H1 (cell line): ENCODE results near the gene PTH2R. TPM values are rescaled to one million over a fixed set of nuclear protein-coding genes. Genes with fewer than 3 reads are reported as not detected.

Source experiments
- CTCF ChIA-PET: fragments of 300-600 bp; sonication (Branson Sonifier 250); formaldehyde crosslinking; loops from one replicate; lab custom pipeline; 2021; ENCODE audit not compliant: partially characterized antibody; lab: Charles Lee
- POLR2A ChIA-PET: fragments of 300-600 bp; sonication (Branson Sonifier 250); formaldehyde crosslinking; loops from one replicate; lab custom pipeline; 2021; ENCODE audit warnings: inconsistent platforms; ENCODE audit not compliant: partially characterized antibody; lab: Charles Lee
- DNase-seq, 2 experiments: peaks; one replicate each; pipeline versions ENCODE4 v3.0.0 to v3.0.0-alpha.2; 2010 to 2022; ENCODE audit warnings: low spot score in 2 of 2, low read depth in 1 of 2, mixed read lengths in 1 of 2
- FAIRE-seq: peaks from 2 replicates; lab custom pipeline; 2011; peaks lifted over from hg19 to GRCh38; lab: Jason Lieb, UNC
- H2AFZ ChIP-seq: 2 replicates; pipeline ENCODE4 v1.8.1; 2012; ENCODE audit warnings: low read length, inconsistent platforms
- H2AK5ac ChIP-seq: 2 replicates; pipeline ENCODE4 v1.6.1; 2013; ENCODE audit warnings: low read depth, low read length
- H2BK120ac ChIP-seq: replicated peaks from 2 replicates; pipeline ENCODE3; 2013; ENCODE audit warnings: low read depth, low read length, inconsistent platforms
- H2BK12ac ChIP-seq: 2 replicates; pipeline ENCODE4 v1.6.1; 2013; ENCODE audit warnings: low read depth, low read length
- H2BK15ac ChIP-seq: 2 replicates; pipeline ENCODE4 v1.6.1; 2013; ENCODE audit warnings: low read length
- H2BK20ac ChIP-seq: 2 replicates; pipeline ENCODE4 v1.6.1; 2013; ENCODE audit warnings: low read length
- H2BK5ac ChIP-seq: 2 replicates; pipeline ENCODE4 v1.6.1; 2013; ENCODE audit warnings: low read depth, low read length
- H3K14ac ChIP-seq: 2 replicates; pipeline ENCODE4 v1.6.1; 2013; ENCODE audit warnings: inconsistent platforms; ENCODE audit not compliant: insufficient read length
- H3K18ac ChIP-seq: 2 replicates; pipeline ENCODE4 v1.6.1; 2013; ENCODE audit warnings: low read length; ENCODE audit errors: extremely low read depth
- H3K23ac ChIP-seq: 2 replicates; pipeline ENCODE4 v1.6.1; 2013; ENCODE audit warnings: inconsistent platforms; ENCODE audit not compliant: insufficient read length
- H3K23me2 ChIP-seq: 2 replicates; pipeline ENCODE4 v1.6.1; 2013; ENCODE audit warnings: low read depth, low read length
- H3K27ac ChIP-seq: 2 replicates; pipeline ENCODE4 v1.6.1; 2011; ENCODE audit warnings: low read depth, low read length, inconsistent platforms
- H3K27me3 ChIP-seq, 4 experiments: replicated peaks in 1 of 4; 1 replicate in 1 of 4; 2 replicates in 3 of 4; pipeline versions ENCODE4 v1.6.1 to v1.8.1; 2011 to 2013; ENCODE audit warnings: low read length in 3 of 4, mild to moderate bottlenecking in 3 of 4, inconsistent platforms in 2 of 4, mixed read lengths in 2 of 4, moderate library complexity in 1 of 4; ENCODE audit not compliant: control insufficient read depth in 3 of 4, insufficient read depth in 3 of 4; ENCODE audit errors: extremely low read depth in 1 of 4
- H3K36me3 ChIP-seq, 4 experiments: 2 replicates each; pipeline versions ENCODE4 v1.6.1 to v1.8.1; 2011 to 2013; ENCODE audit warnings: mild to moderate bottlenecking in 4 of 4, low read length in 3 of 4, moderate library complexity in 2 of 4, control low read depth in 1 of 4, inconsistent platforms in 1 of 4; ENCODE audit not compliant: insufficient read depth in 4 of 4, control insufficient read depth in 2 of 4
- H3K4ac ChIP-seq: replicated peaks from 2 replicates; pipeline ENCODE3; 2013; ENCODE audit warnings: low read length, low read depth, mixed read lengths, inconsistent platforms; ENCODE audit not compliant: insufficient read length
- H3K4me1 ChIP-seq, 4 experiments: replicated peaks in 1 of 4; 1 replicate in 1 of 4; 2 replicates in 3 of 4; pipeline versions ENCODE4 v1.6.1 to v1.8.1; 2011 to 2013; ENCODE audit warnings: low read length in 3 of 4, inconsistent platforms in 2 of 4, mixed read lengths in 1 of 4; ENCODE audit not compliant: insufficient read depth in 4 of 4, control insufficient read depth in 3 of 4
- H3K4me2 ChIP-seq, 2 experiments: 2 replicates each; pipeline versions ENCODE4 v1.6.1 to v1.8.1; 2011 to 2013; ENCODE audit warnings: low read depth in 2 of 2, low read length in 2 of 2, control low read depth in 1 of 2, inconsistent platforms in 1 of 2, mild to moderate bottlenecking in 1 of 2; ENCODE audit not compliant: insufficient read depth in 1 of 2
- H3K4me3 ChIP-seq, 4 experiments: fragments of 200-600, 300-600 bp in 1 of 4; sonication (generic), shearing (Covaris generic), sonication (Bioruptor Twin) in 1 of 4; 2 replicates each; pipeline versions ENCODE4 v1.5.1 to v1.8.1; 2011 to 2016; ENCODE audit warnings: low read length in 4 of 4, low read depth in 3 of 4, control low read depth in 2 of 4, inconsistent platforms in 2 of 4, mild to moderate bottlenecking in 2 of 4, mixed read lengths in 1 of 4, moderate library complexity in 1 of 4; ENCODE audit not compliant: insufficient read depth in 2 of 4; ENCODE audit errors: extremely low read depth in 1 of 4
- H3K56ac ChIP-seq: replicated peaks from 2 replicates; pipeline ENCODE3; 2013; ENCODE audit warnings: low read depth, mild to moderate bottlenecking, mixed read lengths, low read length, inconsistent platforms; ENCODE audit not compliant: insufficient read length
- H3K79me1 ChIP-seq: 2 replicates; pipeline ENCODE4 v1.6.1; 2013; ENCODE audit warnings: low read depth, low read length, control low read depth
- H3K79me2 ChIP-seq, 2 experiments: 2 replicates each; pipeline versions ENCODE4 v1.6.1 to v1.8.1; 2012 to 2013; ENCODE audit warnings: low read length in 2 of 2, mild to moderate bottlenecking in 2 of 2, inconsistent platforms in 1 of 2; ENCODE audit not compliant: insufficient read depth in 2 of 2, control insufficient read depth in 1 of 2
- H3K9ac ChIP-seq, 4 experiments: replicated peaks in 1 of 4; 1 replicate in 1 of 4; 2 replicates in 3 of 4; pipeline versions ENCODE4 v1.6.1 to v1.8.1; 2011 to 2013; ENCODE audit warnings: low read depth in 3 of 4, low read length in 3 of 4, control low read depth in 2 of 4, mild to moderate bottlenecking in 2 of 4, moderate library complexity in 2 of 4, inconsistent platforms in 1 of 4; ENCODE audit errors: extremely low read depth in 1 of 4
- H3K9me3 ChIP-seq, 2 experiments: 2 replicates each; pipeline versions ENCODE4 v1.6.1 to v1.8.1; 2012 to 2013; ENCODE audit warnings: mild to moderate bottlenecking in 2 of 2, moderate library complexity in 2 of 2, control low read depth in 1 of 2, inconsistent platforms in 1 of 2, low read depth in 1 of 2, low read length in 1 of 2, mixed read lengths in 1 of 2; ENCODE audit not compliant: insufficient read depth in 2 of 2
- H4K20me1 ChIP-seq, 2 experiments: replicated peaks in 1 of 2; 2 replicates each; pipeline versions ENCODE3 to v1.8.1; 2011 to 2013; ENCODE audit warnings: inconsistent platforms in 2 of 2, low read length in 2 of 2, mild to moderate bottlenecking in 1 of 2; ENCODE audit not compliant: insufficient read depth in 2 of 2, control insufficient read depth in 1 of 2
- H4K5ac ChIP-seq: 2 replicates; pipeline ENCODE4 v1.6.1; 2013; ENCODE audit warnings: low read length, low read depth, mixed read lengths, inconsistent platforms; ENCODE audit not compliant: insufficient read length
- H4K8ac ChIP-seq: 2 replicates; pipeline ENCODE4 v1.8.0; 2013; ENCODE audit warnings: mild to moderate bottlenecking, moderate library complexity, low read length, inconsistent platforms; ENCODE audit not compliant: insufficient read depth; ENCODE audit errors: extremely low read depth
- H4K91ac ChIP-seq: replicated peaks from 2 replicates; pipeline ENCODE3; 2013; ENCODE audit warnings: low read length, mixed read lengths, inconsistent platforms; ENCODE audit not compliant: insufficient read length
- CHD2 ChIP-seq: IDR thresholded peaks from 2 replicates; pipeline ENCODE4 v1.6.1; 2012; ENCODE audit warnings: low read length, improper control_type of control experiment
- HDAC2 ChIP-seq, 2 experiments: fragments of 300-600 bp in 1 of 2; sonication (generic) in 1 of 2; IDR thresholded peaks; 2 replicates each; pipeline ENCODE4 v1.6.1; 2011 to 2012; ENCODE audit warnings: low read depth in 2 of 2, low read length in 2 of 2, mild to moderate bottlenecking in 2 of 2, moderate library complexity in 2 of 2, borderline replicate concordance in 1 of 2, inconsistent platforms in 1 of 2
- KDM1A ChIP-seq: fragments of 200-600, 300-600 bp; sonication (generic); IDR thresholded peaks from 2 replicates; pipeline ENCODE4 v1.7.1; 2016; ENCODE audit warnings: mild to moderate bottlenecking, low read length, borderline replicate concordance
- KDM5A ChIP-seq: fragments of 200-600 bp; IDR thresholded peaks from 2 replicates; pipeline ENCODE4 v1.7.1; 2012; ENCODE audit warnings: mild to moderate bottlenecking, low read length, inconsistent platforms, mixed read lengths
- POU5F1 ChIP-seq: IDR thresholded peaks from 2 replicates; pipeline ENCODE4 v1.6.1; 2011; ENCODE audit warnings: low read depth, mild to moderate bottlenecking, low read length, moderate library complexity
- RNF2 ChIP-seq: fragments of 200-900, 300-1000 bp; sonication (generic); IDR thresholded peaks from 2 replicates; pipeline ENCODE4 v1.7.1; 2016; ENCODE audit warnings: borderline replicate concordance, low read depth, mild to moderate bottlenecking, antibody characterized with exemption, low read length; ENCODE audit not compliant: poor library complexity, severe bottlenecking; ENCODE audit errors: missing control alignments
- SIRT6 ChIP-seq: IDR thresholded peaks from one replicate; pipeline ENCODE4 v1.7.1; 2012; ENCODE audit warnings: low read length, inconsistent platforms
- SRF ChIP-seq: IDR thresholded peaks from 2 replicates; pipeline ENCODE4 v1.6.1; 2011; ENCODE audit warnings: mild to moderate bottlenecking, low read depth, low read length, moderate library complexity
- TAF1 ChIP-seq: IDR thresholded peaks from 2 replicates; pipeline ENCODE4 v1.6.1; 2011; ENCODE audit warnings: mild to moderate bottlenecking, low read depth, low read length
- USF2 ChIP-seq: IDR thresholded peaks from 2 replicates; pipeline ENCODE4 v1.6.1; 2011; ENCODE audit warnings: low read length, improper control_type of control experiment
- YY1 ChIP-seq: IDR thresholded peaks from 2 replicates; pipeline ENCODE4 v1.6.1; 2011; ENCODE audit warnings: low read depth, mild to moderate bottlenecking, low read length
- WGBS, 2 experiments: shearing (Covaris generic) in 1 of 2; methylation state at CpG; one replicate each; pipeline versions ENCODE4 v1.1.6 to v1.1.7; 2013 to 2015; ENCODE audit warnings: low lambda C conversion rate in 2 of 2, mixed read lengths in 2 of 2, inconsistent platforms in 1 of 2, low coverage in 1 of 2, missing lambda C conversion rate in 1 of 2; ENCODE audit not compliant: insufficient replicate concordance in 2 of 2, insufficient coverage in 1 of 2, insufficient read length in 1 of 2; ENCODE audit errors: extremely low coverage in 1 of 2, missing lambda C conversion rate in 1 of 2; 5-methylcytosine and 5-hydroxymethylcytosine counted together
- polyA plus RNA-seq, 7 experiments: library from polyadenylated mRNA; depleted of rRNA in 3 of 7; stranded (reverse) in 5 of 7; unstranded in 2 of 7; fragments of >200 nt in 5 of 7; fragments of 200-250 nt in 2 of 7; gene quantifications; 1 replicate in 5 of 7; 2 replicates in 1 of 7; 4 replicates in 1 of 7; pipeline versions ENCODE4 v1.2.1 to v1.2.3, GENCODE V29; 2011 to 2013; ENCODE audit warnings: missing spikeins in 2 of 7, mixed read lengths in 2 of 7
- total RNA-seq: library from RNA; stranded (reverse); fragmentation: NEBNext Ultra II Directional; extraction: Animal tissue kit (Norgen Biotek cat#: 25700); gene quantifications from 2 replicates; pipeline ENCODE4 v1.2.1, GENCODE V29; 2021
- TF ChIP-seq, protein P1 (sequence below): IDR thresholded peaks from 2 replicates; pipeline ENCODE4 v1.6.1; 2012; ENCODE audit warnings: inconsistent platforms

Gene PTH2R
- total and polyA plus RNA-seq, 2 of the 8 experiments (the other 6 are each of a cell fraction or from before 2014, with no cell fraction given): 0.19 to 0.38 TPM

DNA sequence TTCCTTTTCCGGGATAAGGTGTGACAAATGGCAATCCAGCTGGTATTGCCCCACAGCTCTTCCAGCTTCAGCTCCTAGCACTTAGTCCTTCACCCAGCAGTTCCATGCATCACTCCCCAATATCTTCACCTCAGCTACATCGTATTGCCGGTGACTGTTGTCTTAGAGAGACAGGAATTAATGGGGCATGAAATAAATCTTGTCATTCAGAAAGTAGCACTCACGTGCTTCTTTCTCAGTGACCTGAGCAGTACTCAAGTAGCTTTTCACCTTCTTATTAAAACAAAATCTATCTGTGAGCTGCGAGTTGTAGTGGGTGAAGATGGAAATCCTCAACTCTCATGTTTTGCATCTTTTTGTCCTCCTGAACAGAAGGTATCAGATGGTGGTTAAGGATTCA lies 72.8 kb downstream of the PTH2R start:
- no peak overlapping the region for H3K14ac ChIP-seq
- H3K4ac ChIP-seq: no peak overlapping the region
- no peaks in the 10 kb centered on the region for H3K79me2 ChIP-seq
- no peak overlapping the region for H2BK15ac ChIP-seq
- no peak overlapping the region for H2BK20ac ChIP-seq
- no peak overlapping the region for H2BK120ac ChIP-seq
- no peak overlapping the region for H2BK5ac ChIP-seq
- FAIRE-seq (no peak), DNase-seq (no peak)
- no peaks in the 10 kb centered on the region for H3K79me1 ChIP-seq
- no peak overlapping the region for H3K4me3 ChIP-seq
- peaks cover 0 to 9% of the 10 kb centered on the region in 2 experiments; a peak in 1 of 4 replicates for H3K9me3 ChIP-seq
- no peak overlapping the region for H4K91ac ChIP-seq
- H3K27me3 ChIP-seq: no peaks in the 10 kb centered on the region
- H3K23me2 ChIP-seq: no peaks in the 10 kb centered on the region
- WGBS, 2 experiments: 93% methylated on average over 5 of the region's 5 CpGs; no CpG with 5 or more reads in 1 of the 2 experiments
- ChIA-PET POLR2A (no interaction called here), CTCF (interaction anchor here (0.9 to 1.9 kb wide), 6 partner anchors 10 to 731 kb away, joined by 3 to 11 read pairs (median 4); no protein-coding TSS in a partner anchor)
- H3K27ac ChIP-seq: no peak overlapping the region
- no peak overlapping the region for H2AK5ac ChIP-seq
- no peaks in the 10 kb centered on the region for H3K4me1 ChIP-seq
- H4K8ac ChIP-seq: no peak overlapping the region; the same call in 1 of the 2 replicates
- H3K9ac ChIP-seq: no peak overlapping the region
- no peak overlapping the region for H3K56ac ChIP-seq
- no peaks in the 10 kb centered on the region for H3K36me3 ChIP-seq
- H4K5ac ChIP-seq: no peak overlapping the region
- no peaks in the 10 kb centered on the region for H4K20me1 ChIP-seq
- H3K23ac ChIP-seq: no peak overlapping the region
- no peak overlapping the region for H2BK12ac ChIP-seq
- H2AFZ ChIP-seq: no peak overlapping the region
- no peak overlapping the region for H3K4me2 ChIP-seq
- H3K18ac ChIP-seq: no peak overlapping the region
- no peak for TF ChIP-seq SIRT6
- TF ChIP-seq, protein P1, sequence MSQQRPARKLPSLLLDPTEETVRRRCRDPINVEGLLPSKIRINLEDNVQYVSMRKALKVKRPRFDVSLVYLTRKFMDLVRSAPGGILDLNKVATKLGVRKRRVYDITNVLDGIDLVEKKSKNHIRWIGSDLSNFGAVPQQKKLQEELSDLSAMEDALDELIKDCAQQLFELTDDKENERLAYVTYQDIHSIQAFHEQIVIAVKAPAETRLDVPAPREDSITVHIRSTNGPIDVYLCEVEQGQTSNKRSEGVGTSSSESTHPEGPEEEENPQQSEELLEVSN: no peak
- TF ChIP-seq YY1: no peak
- TF ChIP-seq RNF2: no peak
- no peak for TF ChIP-seq KDM1A
- TF ChIP-seq SRF: no peak
- no peak for TF ChIP-seq TAF1
- no peak for TF ChIP-seq POU5F1
- no peak for TF ChIP-seq KDM5A
- TF ChIP-seq USF2: no peak
- no peak for TF ChIP-seq CHD2
- TF ChIP-seq HDAC2 (IDR thresholded peaks at IDR 0.05; ENCODE audit: borderline replicate concordance in 1 of 2, low read depth in 2 of 2, low read length in 2 of 2): no peak
